HepG2 (cell line): ENCODE measurements around the gene FIZ1. TPM values are rescaled to one million over a fixed set of nuclear protein-coding genes. Genes with fewer than 3 reads are reported as not detected.

ENCODE experiments used
- DNMT1 ChIP-seq: sonication (generic); formaldehyde crosslinking; IDR thresholded peaks from 2 replicates; pipeline ENCODE4 v1.5.1; 2020; ENCODE audit warnings: mild to moderate bottlenecking, missing genetic modification reagents
- FOXA3 ChIP-seq: IDR thresholded peaks from 2 replicates; pipeline ENCODE4 v1.6.1; 2016; ENCODE audit warnings: missing genetic modification reagents, missing compliant biosample characterization
- HNRNPH1 ChIP-seq: fragments of 200-400 bp; formaldehyde crosslinking; optimal IDR thresholded peaks from 2 replicates; pipeline ENCODE3; 2017; ENCODE audit warnings: mild to moderate bottlenecking, low read depth, low read length
- KDM5B ChIP-seq: sonication (generic); formaldehyde crosslinking; IDR thresholded peaks from 2 replicates; pipeline ENCODE4 v1.4.0; 2020; ENCODE audit warnings: missing genetic modification reagents, mild to moderate bottlenecking, borderline replicate concordance
- LBX2 ChIP-seq: sonication (generic); formaldehyde crosslinking; IDR thresholded peaks from 2 replicates; pipeline ENCODE4 v1.5.0; 2020; ENCODE audit warnings: missing genetic modification reagents, mild to moderate bottlenecking, borderline replicate concordance
- PRDM15 ChIP-seq: sonication (generic); formaldehyde crosslinking; IDR thresholded peaks from 2 replicates; pipeline ENCODE4 v1.4.0; 2020; ENCODE audit warnings: missing genetic modification reagents
- PREB ChIP-seq: sonication (generic); formaldehyde crosslinking; IDR thresholded peaks from 2 replicates; pipeline ENCODE4 v1.4.0; 2020; ENCODE audit warnings: missing genetic modification reagents
- PRPF4 ChIP-seq: fragments of 200-400 bp; formaldehyde crosslinking; IDR thresholded peaks from 2 replicates; pipeline ENCODE4 v1.6.1; 2016; ENCODE audit warnings: low read length, low read depth; ENCODE audit not compliant: poor library complexity, severe bottlenecking
- THYN1 ChIP-seq: sonication (generic); formaldehyde crosslinking; IDR thresholded peaks from 2 replicates; pipeline ENCODE4 v1.8.1; 2023; ENCODE audit warnings: low read depth, mild to moderate bottlenecking, moderate library complexity, missing genetic modification reagents, borderline replicate concordance
- TOE1 ChIP-seq: sonication (generic); formaldehyde crosslinking; IDR thresholded peaks from 2 replicates; pipeline ENCODE4 v1.4.0; 2020; ENCODE audit warnings: mild to moderate bottlenecking, missing genetic modification reagents
- ZNF446 ChIP-seq: sonication (generic); formaldehyde crosslinking; IDR thresholded peaks from 2 replicates; pipeline ENCODE4 v1.5.0; 2020; ENCODE audit warnings: mild to moderate bottlenecking, missing genetic modification reagents
- ZNF614 ChIP-seq: IDR thresholded peaks from 2 replicates; pipeline ENCODE4 v1.6.1; 2018; ENCODE audit warnings: missing biosample characterization, missing genetic modification reagents, inconsistent platforms, borderline replicate concordance
- ZNF720 ChIP-seq: sonication (generic); formaldehyde crosslinking; IDR thresholded peaks from 2 replicates; pipeline ENCODE4 v1.4.0; 2020; ENCODE audit warnings: missing genetic modification reagents
- ZNF781 ChIP-seq: sonication (generic); formaldehyde crosslinking; IDR thresholded peaks from 2 replicates; pipeline ENCODE4 v1.5.1; 2020; ENCODE audit warnings: borderline replicate concordance, mild to moderate bottlenecking, missing genetic modification reagents; ENCODE audit errors: not compliant biosample characterization
- ZNF841 ChIP-seq: sonication (generic); formaldehyde crosslinking; IDR thresholded peaks from 2 replicates; pipeline ENCODE4 v1.8.1; 2023; ENCODE audit warnings: missing genetic modification reagents, borderline replicate concordance
- polyA plus RNA-seq, 8 experiments: library from polyadenylated mRNA; depleted of rRNA in 3 of 8; stranded (reverse) in 7 of 8; unstranded in 1 of 8; fragments of >200 nt; fragmentation: Illumina TruSeq in 4 of 8; extraction: Trizol in 4 of 8; gene quantifications; 2 replicates each; pipeline versions ENCODE4 v1.2.1 to v1.2.3, GENCODE V29; 2011 to 2016; ENCODE audit warnings: low read depth in 4 of 8, missing spikeins in 1 of 8, mixed read lengths in 1 of 8; ENCODE audit not compliant: insufficient read depth in 1 of 8
- total RNA-seq, 5 experiments: library from RNA; depleted of rRNA; stranded (reverse); fragments of >200 nt; fragmentation: Illumina TruSeq; extraction: Trizol; gene quantifications; 2 replicates each; pipeline ENCODE4 v1.2.3, GENCODE V29; 2016; ENCODE audit warnings: low read depth in 1 of 5
- TF ChIP-seq, protein P1 (sequence below): IDR thresholded peaks from 2 replicates; pipeline ENCODE4 v1.6.1; 2016; ENCODE audit warnings: missing biosample characterization, missing genetic modification reagents, low read depth
- TF ChIP-seq, protein P2 (sequence below): fragments of 450-650 bp; IDR thresholded peaks from 2 replicates; pipeline ENCODE4 v1.6.1; 2017
- TF ChIP-seq, protein P3 (sequence below): IDR thresholded peaks from 2 replicates; pipeline ENCODE4 v1.6.1; 2016; ENCODE audit warnings: low read depth, borderline replicate concordance
- TF ChIP-seq, protein P4 (sequence below): sonication (generic); formaldehyde crosslinking; IDR thresholded peaks from 2 replicates; pipeline ENCODE4 v1.8.0; 2022; ENCODE audit warnings: missing genetic modification reagents, low read depth, mild to moderate bottlenecking, borderline replicate concordance

Gene FIZ1
- total and polyA plus RNA-seq, 2 of the 13 experiments (the other 11 are each of a cell fraction or from before 2014, with no cell fraction given): 3.6 to 5.9 TPM

- TF ChIP-seq THYN1 (CRISPR knock-in tag): no peak
- peak; percentile 14; the same call in 1 of the 2 replicates for TF ChIP-seq FOXA3 (CRISPR knock-in tag)
- TF ChIP-seq DNMT1 (CRISPR knock-in tag): no peak
- TF ChIP-seq PRPF4: no peak
- TF ChIP-seq KDM5B (CRISPR knock-in tag): peak; percentile 32; the same call in 1 of the 2 replicates
- no peak for TF ChIP-seq PREB (CRISPR knock-in tag)
- no peak; the same call in 1 of the 2 replicates for TF ChIP-seq ZNF614 (CRISPR knock-in tag)
- no peak for TF ChIP-seq ZNF841 (CRISPR knock-in tag)
- no peak for TF ChIP-seq ZNF781 (CRISPR knock-in tag)
- TF ChIP-seq PRDM15 (CRISPR knock-in tag): no peak
- no peak for TF ChIP-seq TOE1 (CRISPR knock-in tag)
- TF ChIP-seq HNRNPH1: no peak
- TF ChIP-seq, protein P1, sequence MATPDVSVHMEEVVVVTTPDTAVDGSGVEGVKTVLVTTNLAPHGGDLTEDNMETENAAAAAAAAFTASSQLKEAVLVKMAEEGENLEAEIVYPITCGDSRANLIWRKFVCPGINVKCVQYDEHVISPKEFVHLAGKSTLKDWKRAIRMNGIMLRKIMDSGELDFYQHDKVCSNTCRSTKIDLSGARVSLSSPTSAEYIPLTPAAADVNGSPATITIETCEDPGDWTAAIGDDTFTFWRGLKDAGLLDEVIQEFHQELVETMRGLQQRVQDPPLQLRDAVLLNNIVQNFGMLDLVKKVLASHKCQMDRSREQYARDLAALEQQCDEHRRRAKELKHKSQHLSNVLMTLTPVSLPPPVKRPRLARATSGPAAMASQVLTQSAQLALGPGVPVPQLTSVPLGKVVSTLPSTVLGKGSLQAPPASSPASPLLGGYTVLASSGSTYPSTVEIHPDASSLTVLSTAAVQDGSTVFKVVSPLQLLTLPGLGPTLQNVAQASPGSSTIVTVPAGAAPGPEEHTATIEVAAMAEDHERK (CRISPR knock-in tag): 0 out of 2 replicates have a peak, but pooled peaks have one; percentile 37
- TF ChIP-seq, protein P2, sequence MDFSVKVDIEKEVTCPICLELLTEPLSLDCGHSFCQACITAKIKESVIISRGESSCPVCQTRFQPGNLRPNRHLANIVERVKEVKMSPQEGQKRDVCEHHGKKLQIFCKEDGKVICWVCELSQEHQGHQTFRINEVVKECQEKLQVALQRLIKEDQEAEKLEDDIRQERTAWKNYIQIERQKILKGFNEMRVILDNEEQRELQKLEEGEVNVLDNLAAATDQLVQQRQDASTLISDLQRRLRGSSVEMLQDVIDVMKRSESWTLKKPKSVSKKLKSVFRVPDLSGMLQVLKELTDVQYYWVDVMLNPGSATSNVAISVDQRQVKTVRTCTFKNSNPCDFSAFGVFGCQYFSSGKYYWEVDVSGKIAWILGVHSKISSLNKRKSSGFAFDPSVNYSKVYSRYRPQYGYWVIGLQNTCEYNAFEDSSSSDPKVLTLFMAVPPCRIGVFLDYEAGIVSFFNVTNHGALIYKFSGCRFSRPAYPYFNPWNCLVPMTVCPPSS: no peak
- TF ChIP-seq, protein P3, sequence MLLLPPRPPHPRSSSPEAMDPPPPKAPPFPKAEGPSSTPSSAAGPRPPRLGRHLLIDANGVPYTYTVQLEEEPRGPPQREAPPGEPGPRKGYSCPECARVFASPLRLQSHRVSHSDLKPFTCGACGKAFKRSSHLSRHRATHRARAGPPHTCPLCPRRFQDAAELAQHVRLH (CRISPR knock-in tag): peak; percentile 43; the same call in 1 of the 2 replicates
- TF ChIP-seq ZNF720: no peak
- no peak for TF ChIP-seq LBX2
- TF ChIP-seq, protein P4, sequence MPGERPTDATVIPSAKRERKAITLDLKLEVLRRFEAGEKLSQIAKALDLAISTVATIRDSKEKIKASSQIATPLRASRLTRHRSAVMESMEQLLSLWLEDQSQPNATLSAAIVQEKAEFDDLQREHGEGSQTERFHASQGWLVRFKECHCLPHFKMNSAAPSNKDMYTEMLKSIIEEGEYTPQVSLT (CRISPR knock-in tag): no peak
- TF ChIP-seq ZNF446 (CRISPR knock-in tag): no peak
These were observed at the start of gene FIZ1 (continued) for GRCh38 chr19:55599468-55599841.
